ENCODE measurements around the gene FBXL7. TPM values are rescaled to one million over a fixed set of nuclear protein-coding genes. Genes with fewer than 3 reads are reported as not detected.

Gene FBXL7
- total and polyA plus RNA-seq, 4 donors = 1.9 to 15.5 (median 6.6) TPM

DNA sequence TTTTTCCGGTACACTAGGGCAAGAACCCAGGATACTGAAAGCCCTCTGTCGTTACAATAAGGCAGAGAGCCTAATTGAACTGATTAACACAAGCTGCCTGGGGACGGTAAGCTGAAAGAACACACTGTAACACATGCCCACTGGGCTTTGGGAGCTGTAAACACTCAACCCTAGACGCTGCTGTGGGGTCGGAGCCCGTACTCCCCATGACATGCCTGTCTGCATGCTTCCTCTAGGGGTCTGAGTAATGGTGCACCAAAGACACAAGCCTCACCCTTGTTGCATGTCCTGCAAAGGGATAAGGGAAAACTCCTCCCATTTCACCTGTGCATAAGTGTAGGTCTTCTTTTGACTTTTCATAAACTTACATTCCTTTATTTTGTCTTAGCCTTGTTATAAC lies 194.0 kb downstream of the FBXL7 start:
- Histone ChIP-seq H3K4me1 (ENCODE audit: control insufficient read depth in 5 of 5, insufficient read depth in 5 of 5, low read length in 5 of 5) (peaks cover 3 to 21% (median 4%) of the 10 kb centered on the region in 5 donors), H3K36me3 (ENCODE audit: control insufficient read depth in 4 of 4, insufficient read depth in 4 of 4, low read length in 4 of 4) (no peaks in the 10 kb centered on the region), H3K4me3 (no peak overlapping the region), H3K9me3 (ENCODE audit: control insufficient read depth in 4 of 4, insufficient read depth in 3 of 4, low read length in 3 of 4) (no peaks in the 10 kb centered on the region), H3K27me3 (ENCODE audit: control insufficient read depth in 3 of 3, insufficient read depth in 3 of 3, low read length in 2 of 3) (no peaks in the 10 kb centered on the region), H3K27ac (ENCODE audit: low read depth in 1 of 2, low read length in 1 of 2) (no peak overlapping the region), H3K9ac (ENCODE audit: insufficient read depth in 1 of 2, low read length in 2 of 2) (no peak overlapping the region)
- TF ChIP-seq, protein P1, sequence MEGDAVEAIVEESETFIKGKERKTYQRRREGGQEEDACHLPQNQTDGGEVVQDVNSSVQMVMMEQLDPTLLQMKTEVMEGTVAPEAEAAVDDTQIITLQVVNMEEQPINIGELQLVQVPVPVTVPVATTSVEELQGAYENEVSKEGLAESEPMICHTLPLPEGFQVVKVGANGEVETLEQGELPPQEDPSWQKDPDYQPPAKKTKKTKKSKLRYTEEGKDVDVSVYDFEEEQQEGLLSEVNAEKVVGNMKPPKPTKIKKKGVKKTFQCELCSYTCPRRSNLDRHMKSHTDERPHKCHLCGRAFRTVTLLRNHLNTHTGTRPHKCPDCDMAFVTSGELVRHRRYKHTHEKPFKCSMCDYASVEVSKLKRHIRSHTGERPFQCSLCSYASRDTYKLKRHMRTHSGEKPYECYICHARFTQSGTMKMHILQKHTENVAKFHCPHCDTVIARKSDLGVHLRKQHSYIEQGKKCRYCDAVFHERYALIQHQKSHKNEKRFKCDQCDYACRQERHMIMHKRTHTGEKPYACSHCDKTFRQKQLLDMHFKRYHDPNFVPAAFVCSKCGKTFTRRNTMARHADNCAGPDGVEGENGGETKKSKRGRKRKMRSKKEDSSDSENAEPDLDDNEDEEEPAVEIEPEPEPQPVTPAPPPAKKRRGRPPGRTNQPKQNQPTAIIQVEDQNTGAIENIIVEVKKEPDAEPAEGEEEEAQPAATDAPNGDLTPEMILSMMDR (IDR thresholded peaks at IDR 0.05; ENCODE audit: control extremely low read depth, extremely low read depth) = no peak
- ATAC-seq (ENCODE audit: insufficient read depth, low FRiP score) (no peak), DNase-seq (no peak)
- WGBS, 2 donors = 86 to 88% methylated on average over 6 of the region's 6 CpGs

- no peak overlapping the region for H3K9ac ChIP-seq (ENCODE audit: insufficient read depth in 1 of 2, low read length in 2 of 2)
- no peaks in the 10 kb centered on the region for H3K9me3 ChIP-seq (ENCODE audit: control insufficient read depth in 4 of 4, insufficient read depth in 3 of 4, low read length in 3 of 4)
- DNase-seq (peak in 1 of 3 donors; percentile 37), ATAC-seq (ENCODE audit: insufficient read depth, low FRiP score) (no peak)
- H3K4me1 ChIP-seq (ENCODE audit: control insufficient read depth in 5 of 5, insufficient read depth in 5 of 5, low read length in 5 of 5) = peaks cover 3 to 21% (median 4%) of the 10 kb centered on the region in 5 donors
- H3K27ac ChIP-seq (ENCODE audit: low read depth in 1 of 2, low read length in 1 of 2) = peak overlapping the region in 1 of 2 donors; percentile 64
- TF ChIP-seq, protein P1 (IDR thresholded peaks at IDR 0.05; ENCODE audit: control extremely low read depth, extremely low read depth) = no peak
- 63 to 73% methylated on average over 2 of the region's 2 CpGs for WGBS, 2 donors
- H3K27me3 ChIP-seq (ENCODE audit: control insufficient read depth in 3 of 3, insufficient read depth in 3 of 3, low read length in 2 of 3) = no peaks in the 10 kb centered on the region
- H3K36me3 ChIP-seq (ENCODE audit: control insufficient read depth in 4 of 4, insufficient read depth in 4 of 4, low read length in 4 of 4) = no peaks in the 10 kb centered on the region
- H3K4me3 ChIP-seq = no peak overlapping the region
Measured at GRCh38 chr5:15694696-15695214, 194.8 kb downstream of the FBXL7 start.

- DNase-seq (no peak), ATAC-seq (ENCODE audit: insufficient read depth, low FRiP score) (peak; percentile 80)
- 42 to 61% methylated on average over 4 of the region's 4 CpGs for WGBS, 2 donors
- TF ChIP-seq, protein P1 (IDR thresholded peaks at IDR 0.05; ENCODE audit: control extremely low read depth, extremely low read depth) = no peak
- no peak overlapping the region for H3K4me3 ChIP-seq
- H3K36me3 ChIP-seq (ENCODE audit: control insufficient read depth in 4 of 4, insufficient read depth in 4 of 4, low read length in 4 of 4) = no peaks in the 10 kb centered on the region
- H3K9me3 ChIP-seq (ENCODE audit: control insufficient read depth in 4 of 4, insufficient read depth in 3 of 4, low read length in 3 of 4) = no peaks in the 10 kb centered on the region
- H3K4me1 ChIP-seq (ENCODE audit: control insufficient read depth in 5 of 5, insufficient read depth in 5 of 5, low read length in 5 of 5) = peaks cover 4 to 23% (median 5%) of the 10 kb centered on the region in 5 donors
- H3K9ac ChIP-seq (ENCODE audit: insufficient read depth in 1 of 2, low read length in 2 of 2) = no peak overlapping the region
- peak overlapping the region in 1 of 2 donors; percentile 64 for H3K27ac ChIP-seq (ENCODE audit: low read depth in 1 of 2, low read length in 1 of 2)
- no peaks in the 10 kb centered on the region for H3K27me3 ChIP-seq (ENCODE audit: control insufficient read depth in 3 of 3, insufficient read depth in 3 of 3, low read length in 2 of 3)
Measured at GRCh38 chr5:15695215-15695731, 195.3 kb downstream of the FBXL7 start.
